Measurements from ENCODE around the gene WDR18. TPM values are rescaled to one million over a fixed set of nuclear protein-coding genes. Genes with fewer than 3 reads are reported as not detected.

Gene WDR18
- total and polyA plus RNA-seq, 12 donors: 5.4 to 140 (median 53.8) TPM

GRCh38 chr19:940591-941291 lies 43.4 kb upstream of the WDR18 start:
- H3K4me3 ChIP-seq: peak overlapping the region in 1 of 4 donors; percentile 41
- 30 to 50% (median 35%) methylated on average over 2 to 64 of the region's 64 CpGs for WGBS, 4 donors
- H3K4me1 ChIP-seq (replicated peaks in 1 of 2): peaks cover 13 to 20% of the 10 kb centered on the region in 2 donors
- H3K9me3 ChIP-seq (replicated peaks in 1 of 3): no peaks in the 10 kb centered on the region
- H3K36me3 ChIP-seq (replicated peaks in 1 of 2): no peaks in the 10 kb centered on the region
- peak overlapping the region in 4 of 5 donors; percentile 60 to 90 (median 84) for H3K27ac ChIP-seq
- H3K27me3 ChIP-seq: no peaks in the 10 kb centered on the region
- intact Hi-C loops (cut with DNase I): no loop called here
- peak in 1 of 2 donors; percentile 40 for TF ChIP-seq POLR2A (IDR thresholded peaks at IDR 0.05)
- TF ChIP-seq, protein P1, sequence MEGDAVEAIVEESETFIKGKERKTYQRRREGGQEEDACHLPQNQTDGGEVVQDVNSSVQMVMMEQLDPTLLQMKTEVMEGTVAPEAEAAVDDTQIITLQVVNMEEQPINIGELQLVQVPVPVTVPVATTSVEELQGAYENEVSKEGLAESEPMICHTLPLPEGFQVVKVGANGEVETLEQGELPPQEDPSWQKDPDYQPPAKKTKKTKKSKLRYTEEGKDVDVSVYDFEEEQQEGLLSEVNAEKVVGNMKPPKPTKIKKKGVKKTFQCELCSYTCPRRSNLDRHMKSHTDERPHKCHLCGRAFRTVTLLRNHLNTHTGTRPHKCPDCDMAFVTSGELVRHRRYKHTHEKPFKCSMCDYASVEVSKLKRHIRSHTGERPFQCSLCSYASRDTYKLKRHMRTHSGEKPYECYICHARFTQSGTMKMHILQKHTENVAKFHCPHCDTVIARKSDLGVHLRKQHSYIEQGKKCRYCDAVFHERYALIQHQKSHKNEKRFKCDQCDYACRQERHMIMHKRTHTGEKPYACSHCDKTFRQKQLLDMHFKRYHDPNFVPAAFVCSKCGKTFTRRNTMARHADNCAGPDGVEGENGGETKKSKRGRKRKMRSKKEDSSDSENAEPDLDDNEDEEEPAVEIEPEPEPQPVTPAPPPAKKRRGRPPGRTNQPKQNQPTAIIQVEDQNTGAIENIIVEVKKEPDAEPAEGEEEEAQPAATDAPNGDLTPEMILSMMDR (IDR thresholded peaks at IDR 0.05): no peak
- DNase-seq: peak; percentile 76 to 90 (median 81)

DNA sequence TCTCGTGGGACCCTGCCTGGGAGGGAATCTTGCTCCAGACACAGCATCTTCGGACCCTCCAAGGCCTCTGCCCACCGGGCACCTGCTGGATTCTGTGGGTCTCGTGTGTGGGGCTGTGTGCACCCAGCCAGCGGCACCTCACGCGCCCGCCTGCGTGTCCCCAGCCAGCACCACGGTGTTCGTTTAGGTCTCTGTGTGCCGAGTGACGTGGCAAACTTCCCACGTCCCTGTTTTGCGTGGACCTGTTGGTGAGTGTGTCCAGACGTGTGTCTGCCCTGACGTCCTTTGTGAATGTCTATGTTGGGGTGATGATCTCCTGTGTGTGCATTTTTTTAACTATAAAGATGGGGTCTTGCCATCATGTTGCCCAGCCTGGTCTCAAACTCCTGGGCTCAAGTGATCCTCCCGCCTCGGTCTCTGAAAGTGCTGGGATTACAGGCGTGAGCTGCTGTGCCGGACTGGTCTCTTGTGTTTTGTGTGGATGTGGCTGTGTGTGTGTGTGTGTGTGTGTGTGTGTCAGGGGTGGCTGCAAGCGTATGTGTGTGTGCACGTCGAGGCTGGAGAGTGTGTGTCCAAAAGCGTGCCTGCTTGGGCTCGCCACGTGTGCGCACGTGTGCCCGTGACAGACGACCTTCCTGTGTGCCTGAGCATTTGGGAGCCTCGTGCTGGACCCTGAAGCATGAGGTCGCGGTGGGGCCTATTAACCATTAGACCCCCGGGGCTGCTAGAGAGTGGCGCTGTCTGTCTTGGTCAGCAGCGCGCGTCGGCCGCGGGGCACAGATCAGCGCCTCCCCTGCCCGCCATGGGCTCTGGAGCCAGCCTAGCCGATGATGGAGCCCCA lies 42.6 kb upstream of the WDR18 start:
- Histone ChIP-seq H3K4me3 (peak overlapping the region in 1 of 4 donors; percentile 41), H3K27me3 (no peaks in the 10 kb centered on the region), H3K4me1 (replicated peaks in 1 of 2) (peaks cover 13 to 20% of the 10 kb centered on the region in 2 donors), H3K36me3 (replicated peaks in 1 of 2) (no peaks in the 10 kb centered on the region), H3K9me3 (replicated peaks in 1 of 3) (no peaks in the 10 kb centered on the region), H3K27ac (peak overlapping the region in 4 of 5 donors; percentile 60 to 90 (median 84))
- no peak for TF ChIP-seq POLR2A (IDR thresholded peaks at IDR 0.05)
- intact Hi-C loops (cut with DNase I): no loop called here
- peak in 1 of 7 donors; percentile 38 for DNase-seq
- 69 to 79% (median 76%) methylated on average over 33 to 45 of the region's 45 CpGs for WGBS, 4 donors

DNA sequence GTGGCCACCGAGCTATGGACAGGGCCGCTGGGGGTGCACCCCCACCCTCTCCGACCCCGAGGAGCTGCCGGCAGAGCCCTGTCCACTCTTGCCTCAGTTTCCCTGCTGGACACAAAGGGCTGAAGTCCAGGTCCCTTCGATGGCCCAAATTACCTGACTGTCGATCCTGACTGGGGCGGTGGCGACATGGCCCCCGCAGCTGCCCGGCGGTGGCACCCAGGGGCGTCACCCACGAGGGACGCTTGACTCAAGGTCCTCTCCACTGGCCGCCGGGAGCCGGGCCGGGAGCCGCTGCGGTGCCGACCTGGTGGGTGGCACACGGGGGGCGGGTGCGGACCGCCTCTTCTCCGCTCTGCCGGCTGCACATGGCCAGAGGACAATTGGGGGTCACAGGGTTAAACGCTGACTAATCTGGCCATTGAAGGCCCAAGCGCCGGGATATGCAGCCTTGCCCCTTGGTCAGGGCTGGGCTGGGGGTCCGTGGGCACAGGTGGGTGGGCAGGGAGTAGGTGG lies 42.0 kb upstream of the WDR18 start:
- TF ChIP-seq POLR2A (IDR thresholded peaks at IDR 0.05): no peak
- TF ChIP-seq, protein P1 (IDR thresholded peaks at IDR 0.05): no peak
- intact Hi-C loops (cut with DNase I): no loop called here
- WGBS, 4 donors: 89 to 90% (median 90%) methylated on average over 20 to 32 of the region's 32 CpGs; no CpG with 5 or more reads in 1 of the 4 donors

DNA sequence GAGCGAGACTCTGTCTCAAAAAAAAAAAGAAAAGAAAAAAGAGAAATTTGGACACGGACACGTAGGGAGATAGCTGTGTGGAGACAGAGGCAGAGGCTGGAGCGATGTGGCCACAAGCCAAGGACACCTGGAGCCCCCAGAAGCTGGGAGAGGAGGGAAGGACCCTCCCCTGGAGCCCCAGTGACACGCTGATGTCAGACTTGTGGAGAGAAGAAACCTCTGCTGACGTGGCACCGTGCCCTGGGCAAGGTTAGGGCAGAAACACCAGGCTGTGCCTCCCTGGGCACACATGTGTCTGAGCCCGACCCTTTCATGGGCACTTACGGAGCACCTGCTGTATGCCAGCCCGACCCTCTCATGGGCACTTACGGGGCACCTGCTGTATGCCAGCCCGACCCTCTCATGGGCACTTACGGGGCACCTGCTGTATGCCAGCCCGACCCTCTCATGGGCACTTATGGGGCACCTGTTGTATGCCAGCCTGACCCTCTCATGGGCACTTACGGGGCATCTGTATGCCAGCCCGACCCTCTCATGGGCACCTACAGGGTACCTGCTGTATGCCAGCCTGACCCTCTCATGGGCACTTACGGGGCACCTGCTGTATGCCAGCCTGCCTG lies 40.5 kb upstream of the WDR18 start:
- no peak for DNase-seq
- TF ChIP-seq, protein P1 (IDR thresholded peaks at IDR 0.05): no peak
- no peak for TF ChIP-seq POLR2A (IDR thresholded peaks at IDR 0.05)
- H3K9me3 ChIP-seq (replicated peaks in 1 of 3): no peaks in the 10 kb centered on the region
- peaks cover 13 to 20% of the 10 kb centered on the region in 2 donors for H3K4me1 ChIP-seq (replicated peaks in 1 of 2)
- intact Hi-C loops (cut with DNase I): no loop called here
- 93 to 94% (median 93%) methylated on average over 7 to 17 of the region's 17 CpGs for WGBS, 4 donors
- H3K27me3 ChIP-seq: no peaks in the 10 kb centered on the region
- no peak overlapping the region for H3K27ac ChIP-seq
- H3K4me3 ChIP-seq: no peak overlapping the region
- no peaks in the 10 kb centered on the region for H3K36me3 ChIP-seq (replicated peaks in 1 of 2)

More for the DNA sequence above, 42.0 kb upstream of the WDR18 start:
- no peak overlapping the region for H3K4me3 ChIP-seq
- H3K27ac ChIP-seq: no peak overlapping the region
- H3K4me1 ChIP-seq (replicated peaks in 1 of 2): peaks cover 13 to 20% of the 10 kb centered on the region in 2 donors
- no peaks in the 10 kb centered on the region for H3K27me3 ChIP-seq
- no peak for DNase-seq
- H3K36me3 ChIP-seq (replicated peaks in 1 of 2): no peaks in the 10 kb centered on the region
- no peaks in the 10 kb centered on the region for H3K9me3 ChIP-seq (replicated peaks in 1 of 3)
